Upper lobe of left lung (tissue), 6 donors: ENCODE data around the gene PDILT. TPM values are rescaled to one million over a fixed set of nuclear protein-coding genes. Genes with fewer than 3 reads are reported as not detected.

Experiments used
- ATAC-seq, 2 donors: fragments of 200-7000 bp; cut with Tn5 transposase; one replicate each; pipeline ENCODE4 v1.9.1; 2022; ENCODE audit warnings: mild to moderate bottlenecking in 2 of 2, moderate library complexity in 2 of 2; ENCODE audit not compliant: low FRiP score in 2 of 2
- DNase-seq, 2 donors: peaks; one replicate each; pipeline ENCODE4 v3.0.0-alpha.2; 2019 to 2020
- H3K27ac ChIP-seq, 4 donors: fragments of 200-600 bp; sonication (generic); one replicate each; pipeline ENCODE4 v1.5.1; 2016 to 2019
- H3K27me3 ChIP-seq, 4 donors: fragments of 200-600 bp; sonication (generic); one replicate each; pipeline ENCODE4 v1.5.1; 2017 to 2019
- H3K36me3 ChIP-seq, 4 donors: fragments of 200-600 bp; sonication (generic); one replicate each; pipeline ENCODE4 v1.5.1; 2016 to 2019
- H3K4me1 ChIP-seq, 4 donors: fragments of 200-600 bp; sonication (generic); one replicate each; pipeline ENCODE4 v1.5.1; 2018 to 2019
- H3K4me3 ChIP-seq, 4 donors: fragments of 200-600 bp; sonication (generic); one replicate each; pipeline ENCODE4 v1.5.1; 2017 to 2019; ENCODE audit warnings: mild to moderate bottlenecking in 2 of 4, moderate library complexity in 1 of 4
- H3K9me3 ChIP-seq, 4 donors: fragments of 200-600 bp; sonication (generic); one replicate each; pipeline ENCODE4 v1.5.1; 2018 to 2019
- CTCF ChIP-seq, 6 experiments: fragments of 450-650 bp in 4 of 6; fragments of 200-600 bp in 2 of 6; sonication (generic) in 2 of 6; IDR thresholded peaks; one replicate each; pipeline ENCODE4 v1.5.1; 2016 to 2019; ENCODE audit warnings: antibody characterized with exemption in 6 of 6
- EP300 ChIP-seq, 4 donors: sonication (generic); formaldehyde crosslinking; IDR thresholded peaks; one replicate each; pipeline ENCODE4 v1.5.1; 2017; ENCODE audit warnings: antibody characterized with exemption in 4 of 4, control low read depth in 2 of 4
- POLR2A ChIP-seq, 4 donors: fragments of 450-650 bp; IDR thresholded peaks; one replicate each; pipeline ENCODE4 v1.5.1; 2016 to 2017; ENCODE audit warnings: antibody characterized with exemption in 4 of 4, mild to moderate bottlenecking in 2 of 4
- POLR2AphosphoS5 ChIP-seq, 2 donors: sonication (generic); formaldehyde crosslinking; IDR thresholded peaks; one replicate each; pipeline ENCODE4 v1.5.1; 2017; ENCODE audit warnings: antibody characterized with exemption in 2 of 2
- WGBS, 2 donors: methylation state at CpG; one replicate each; pipeline ENCODE4 v1.1.5; 2017 to 2018; 5-methylcytosine and 5-hydroxymethylcytosine counted together
- total RNA-seq, 6 donors: library from RNA; depleted of rRNA in 4 of 6; stranded (reverse); fragments of >200 nt in 4 of 6; gene quantifications; one replicate each; pipeline versions ENCODE4 v1.1.0 to v1.2.1, GENCODE V29; 2016 to 2021
- donor health status: DM: no; HTN: no; CAD: no; lungs with moderate emphysema.
- donor health status: DM: no; HTN: yes; CAD: no; lungs with severe emphysema.

PDILT gene
- total RNA-seq, 6 donors from 2014 or later, result not detected

GRCh38 chr16:20348365-20349185 is 56.0 kb downstream of the PDILT start:
- ATAC-seq (peak; percentile 20 to 32), DNase-seq (peak in 1 of 2 donors; percentile 79)
- H3K27ac ChIP-seq, result no peak overlapping the region
- H3K9me3 ChIP-seq, result no peaks in the 10 kb centered on the region
- no peaks in the 10 kb centered on the region for H3K36me3 ChIP-seq
- no peaks in the 10 kb centered on the region for H3K4me1 ChIP-seq
- H3K4me3 ChIP-seq, result no peak overlapping the region
- peaks cover 0 to 4% (median 0%) of the 10 kb centered on the region in 4 donors for H3K27me3 ChIP-seq
- 31 to 53% methylated on average over 4 to 47 of the region's 77 CpGs for WGBS, 2 donors
- no peak for TF ChIP-seq CTCF (IDR thresholded peaks at IDR 0.05)
- TF ChIP-seq POLR2A (IDR thresholded peaks at IDR 0.05), result no peak
- TF ChIP-seq EP300 (IDR thresholded peaks at IDR 0.05), result no peak

- no peak overlapping the region for H3K4me3 ChIP-seq
- H3K27me3 ChIP-seq, result peaks cover 0 to 4% (median 0%) of the 10 kb centered on the region in 4 donors
- no peak for ATAC-seq
- H3K4me1 ChIP-seq, result no peaks in the 10 kb centered on the region
- H3K9me3 ChIP-seq, result no peaks in the 10 kb centered on the region
- TF ChIP-seq POLR2AphosphoS5 (IDR thresholded peaks at IDR 0.05) (no peak), EP300 (IDR thresholded peaks at IDR 0.05) (no peak), POLR2A (IDR thresholded peaks at IDR 0.05) (no peak), CTCF (IDR thresholded peaks at IDR 0.05) (no peak)
- WGBS, 2 donors, result 52 to 64% methylated on average over 12 of the region's 12 CpGs
- no peaks in the 10 kb centered on the region for H3K36me3 ChIP-seq
- H3K27ac ChIP-seq, result no peak overlapping the region
- no peak for DNase-seq
Measured at GRCh38 chr16:20347666-20348364, 56.7 kb downstream of the PDILT start.

- Histone ChIP-seq H3K36me3 (no peaks in the 10 kb centered on the region), H3K9me3 (no peaks in the 10 kb centered on the region), H3K4me1 (no peaks in the 10 kb centered on the region), H3K27me3 (peaks cover 0 to 4% (median 0%) of the 10 kb centered on the region in 4 donors), H3K27ac (no peak overlapping the region), H3K4me3 (no peak overlapping the region)
- WGBS, 2 donors, result 76 to 81% methylated on average over 5 of the region's 5 CpGs
- TF ChIP-seq EP300 (IDR thresholded peaks at IDR 0.05) (no peak), CTCF (IDR thresholded peaks at IDR 0.05) (no peak), POLR2A (IDR thresholded peaks at IDR 0.05) (no peak), POLR2AphosphoS5 (IDR thresholded peaks at IDR 0.05) (no peak)
- ATAC-seq (no peak), DNase-seq (no peak)
Measured at GRCh38 chr16:20344611-20345010, 59.9 kb downstream of the PDILT start.

GRCh38 chr16:20339744-20340143 is 64.8 kb downstream of the PDILT start:
- no peak for ATAC-seq
- WGBS, 2 donors, result 70 to 77% methylated on average over 3 of the region's 3 CpGs
- DNase-seq, result no peak
- no peaks in the 10 kb centered on the region for H3K4me1 ChIP-seq
- no peaks in the 10 kb centered on the region for H3K36me3 ChIP-seq
- no peak for TF ChIP-seq CTCF (IDR thresholded peaks at IDR 0.05)
- TF ChIP-seq EP300 (IDR thresholded peaks at IDR 0.05), result no peak
- TF ChIP-seq POLR2A (IDR thresholded peaks at IDR 0.05), result no peak
- TF ChIP-seq POLR2AphosphoS5 (IDR thresholded peaks at IDR 0.05), result no peak
- H3K9me3 ChIP-seq, result no peaks in the 10 kb centered on the region
- H3K27me3 ChIP-seq, result no peaks in the 10 kb centered on the region
- H3K27ac ChIP-seq, result no peak overlapping the region
- no peak overlapping the region for H3K4me3 ChIP-seq
